Stimulated activated CD4-positive, alpha-beta T cell treated with anti-CD3 and anti-CD28 coated beads, Interleukin-2, amount 100 ng/mL, for 24 hours (primary cell): ENCODE data around the gene C16orf95.
"Not testable (repeated sequence)": the region's sequence is repeated elsewhere in the genome, so short reads cannot be mapped to it uniquely, and the experiment has no call there.

Experiments
- DNase-seq, 2 donors: peaks; one replicate each; pipeline ENCODE4 v3.0.0-alpha.2; 2020

C16orf95 gene

GRCh38 chr16:87346517-87347060 is 29.4 kb upstream of the C16orf95 start:
- no peak for DNase-seq

GRCh38 chr16:87345726-87346424 is 28.7 kb upstream of the C16orf95 start:
- DNase-seq, result no peak

GRCh38 chr16:87344931-87345631 is 27.9 kb upstream of the C16orf95 start:
- DNase-seq, result peak; percentile 44 to 53

GRCh38 chr16:87344165-87344930 is 27.2 kb upstream of the C16orf95 start:
- DNase-seq, result no peak

GRCh38 chr16:87343753-87344050 is 26.5 kb upstream of the C16orf95 start:
- DNase-seq, result no peak

GRCh38 chr16:87342978-87343752 is 26.0 kb upstream of the C16orf95 start:
- DNase-seq, result no peak

- no peak for DNase-seq
Observed at GRCh38 chr16:87342504-87342903, 25.3 kb upstream of the C16orf95 start.

- DNase-seq, result no peak
Observed at GRCh38 chr16:87340198-87340597, 23.0 kb upstream of the C16orf95 start.

GRCh38 chr16:87339724-87340105 is 22.5 kb upstream of the C16orf95 start:
- DNase-seq, result not testable (repeated sequence)

- no peak for DNase-seq
Observed at GRCh38 chr16:87339086-87339723, 22.0 kb upstream of the C16orf95 start.

- no peak for DNase-seq
Observed at GRCh38 chr16:87338155-87338765, 21.1 kb upstream of the C16orf95 start.

GRCh38 chr16:87337262-87337771 is 20.1 kb upstream of the C16orf95 start:
- DNase-seq, result no peak

GRCh38 chr16:87336434-87337240 is 19.4 kb upstream of the C16orf95 start:
- DNase-seq, result no peak

GRCh38 chr16:87335625-87336433 is 18.6 kb upstream of the C16orf95 start:
- DNase-seq, result no peak

GRCh38 chr16:87334651-87335624 is 17.7 kb upstream of the C16orf95 start:
- no peak for DNase-seq

- DNase-seq, result no peak
Observed at GRCh38 chr16:87333581-87334331, 16.6 kb upstream of the C16orf95 start.

- DNase-seq, result no peak
Observed at GRCh38 chr16:87333101-87333500, 15.9 kb upstream of the C16orf95 start.

GRCh38 chr16:87332150-87332549 is 15.0 kb upstream of the C16orf95 start:
- DNase-seq, result no peak
